Measurements from ENCODE around the gene REL. TPM values are rescaled to one million over a fixed set of nuclear protein-coding genes. Genes with fewer than 3 reads are reported as not detected.
"Not testable (repeated sequence)": the region's sequence is repeated elsewhere in the genome, so short reads cannot be mapped to it uniquely, and the experiment has no call there.

REL gene
- total RNA-seq, 2 experiments from 2014 or later, result 40.3 to 40.5 TPM

GRCh38 chr2:60890393-60890707 is 9.0 kb downstream of the REL start:
- H3K9me3 Mint-ChIP-seq, result no peaks in the 10 kb centered on the region
- H3K27ac Mint-ChIP-seq, result no peak overlapping the region
- no peaks in the 10 kb centered on the region for H3K27me3 Mint-ChIP-seq (ENCODE audit: low read depth)
- H3K36me3 Mint-ChIP-seq (ENCODE audit: low read depth), result peaks cover 42% of the 10 kb centered on the region
- DNase-seq, result no peak
- no peak overlapping the region for H3K4me3 Mint-ChIP-seq
- CTCF ChIA-PET, result interaction anchor here (0.6 to 1.3 kb wide), 3 partner anchors 71 to 108 kb away, joined by 3 to 4 read pairs (median 3); no protein-coding TSS in a partner anchor
- H3K4me1 Mint-ChIP-seq (ENCODE audit: low read depth), result peaks cover 65% of the 10 kb centered on the region
- intact Hi-C loops (cut with micrococcal nuclease), result no loop called here

GRCh38 chr2:60891180-60891579 is 9.8 kb downstream of the REL start:
- DNase-seq, result peak; percentile 52
- Mint-ChIP-seq H3K4me1 (ENCODE audit: low read depth) (peaks cover 59% of the 10 kb centered on the region), H3K27ac (peak overlapping the region; percentile 70), H3K4me3 (no peak overlapping the region), H3K36me3 (ENCODE audit: low read depth) (peaks cover 41% of the 10 kb centered on the region), H3K27me3 (ENCODE audit: low read depth) (no peaks in the 10 kb centered on the region), H3K9me3 (no peaks in the 10 kb centered on the region)
- intact Hi-C loops (cut with micrococcal nuclease), result loop anchor here (1.0 kb wide), 3 partner anchors 8 to 19 kb away; partner anchors contain the start of gene REL
- CTCF ChIA-PET, result interaction anchor here (0.7 to 1.3 kb wide), 3 partner anchors 11 to 108 kb away, joined by 3 to 4 read pairs (median 3); no protein-coding TSS in a partner anchor

DNA sequence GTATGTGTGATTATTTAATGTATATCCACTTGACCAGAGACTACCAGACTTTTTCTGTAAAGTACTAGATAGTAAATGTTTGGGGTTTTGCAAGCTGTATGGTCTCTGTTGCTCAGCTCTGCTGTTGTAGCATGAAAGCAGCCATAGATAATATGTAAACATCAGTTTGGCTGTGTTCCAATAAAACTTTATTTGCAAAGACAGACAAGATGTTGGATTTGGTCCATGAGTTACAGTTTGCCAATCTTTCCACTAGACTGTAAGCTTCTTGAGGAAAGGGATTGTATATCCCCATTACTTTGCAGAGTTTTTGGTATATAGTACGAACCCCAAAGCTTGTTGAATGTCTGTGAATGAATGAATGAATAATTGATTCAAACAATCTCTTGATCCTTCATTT is 17.2 kb downstream of the REL start:
- peaks cover 54% of the 10 kb centered on the region for H3K4me1 Mint-ChIP-seq (ENCODE audit: low read depth)
- H3K27me3 Mint-ChIP-seq (ENCODE audit: low read depth), result no peaks in the 10 kb centered on the region
- peaks cover 60% of the 10 kb centered on the region for H3K36me3 Mint-ChIP-seq (ENCODE audit: low read depth)
- intact Hi-C loops (cut with micrococcal nuclease), result no loop called here
- CTCF ChIA-PET, result interaction anchor here (1.3 to 1.4 kb wide), 2 partner anchors 16 to 92 kb away, joined by 4 to 7 read pairs; no protein-coding TSS in a partner anchor
- H3K9me3 Mint-ChIP-seq, result no peaks in the 10 kb centered on the region
- H3K27ac Mint-ChIP-seq, result peak overlapping the region; percentile 46
- DNase-seq, result no peak
- H3K4me3 Mint-ChIP-seq, result no peak overlapping the region

GRCh38 chr2:60899230-60899891 is 18.0 kb downstream of the REL start:
- H3K27me3 Mint-ChIP-seq (ENCODE audit: low read depth), result no peaks in the 10 kb centered on the region
- peak; percentile 77 for DNase-seq
- H3K27ac Mint-ChIP-seq, result peak overlapping the region; percentile 90
- CTCF ChIA-PET, result interaction anchor here (0.6 to 1.4 kb wide), 4 partner anchors 17 to 192 kb away, joined by 3 to 7 read pairs (median 4); no protein-coding TSS in a partner anchor
- intact Hi-C loops (cut with micrococcal nuclease), result loop anchor here (1.0 kb wide), 7 partner anchors 8 to 92 kb away; no protein-coding TSS in a partner anchor
- H3K9me3 Mint-ChIP-seq, result no peaks in the 10 kb centered on the region
- H3K36me3 Mint-ChIP-seq (ENCODE audit: low read depth), result peaks cover 58% of the 10 kb centered on the region
- peaks cover 51% of the 10 kb centered on the region for H3K4me1 Mint-ChIP-seq (ENCODE audit: low read depth)
- H3K4me3 Mint-ChIP-seq, result peak overlapping the region; percentile 24

DNA sequence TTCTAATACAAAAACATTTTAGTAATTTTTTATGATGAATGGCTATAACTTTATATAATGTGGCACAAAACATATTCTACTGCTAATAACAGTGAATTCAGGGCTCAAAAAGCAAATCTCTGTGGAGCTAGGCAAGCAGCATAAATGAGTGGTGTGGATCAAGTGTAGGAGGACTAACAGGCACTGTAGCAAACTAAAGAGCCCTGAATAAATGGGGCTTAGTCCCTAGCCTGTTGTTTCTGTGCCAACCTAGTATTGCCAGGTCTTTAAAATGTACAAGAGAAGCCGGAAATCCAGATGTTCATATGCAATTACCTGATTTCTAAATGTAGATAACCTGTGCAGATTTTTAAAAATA is 18.5 kb downstream of the REL start:
- H3K27me3 Mint-ChIP-seq (ENCODE audit: low read depth), result no peaks in the 10 kb centered on the region
- peaks cover 53% of the 10 kb centered on the region for H3K4me1 Mint-ChIP-seq (ENCODE audit: low read depth)
- H3K27ac Mint-ChIP-seq, result peak overlapping the region; percentile 90
- CTCF ChIA-PET, result interaction anchor here (0.6 to 1.4 kb wide), 4 partner anchors 17 to 192 kb away, joined by 3 to 7 read pairs (median 4); no protein-coding TSS in a partner anchor
- H3K4me3 Mint-ChIP-seq, result peak overlapping the region; percentile 3
- H3K9me3 Mint-ChIP-seq, result no peaks in the 10 kb centered on the region
- intact Hi-C loops (cut with micrococcal nuclease), result loop anchor here (1.0 kb wide), 7 partner anchors 9 to 93 kb away; no protein-coding TSS in a partner anchor
- DNase-seq, result no peak
- H3K36me3 Mint-ChIP-seq (ENCODE audit: low read depth), result peaks cover 58% of the 10 kb centered on the region

DNA sequence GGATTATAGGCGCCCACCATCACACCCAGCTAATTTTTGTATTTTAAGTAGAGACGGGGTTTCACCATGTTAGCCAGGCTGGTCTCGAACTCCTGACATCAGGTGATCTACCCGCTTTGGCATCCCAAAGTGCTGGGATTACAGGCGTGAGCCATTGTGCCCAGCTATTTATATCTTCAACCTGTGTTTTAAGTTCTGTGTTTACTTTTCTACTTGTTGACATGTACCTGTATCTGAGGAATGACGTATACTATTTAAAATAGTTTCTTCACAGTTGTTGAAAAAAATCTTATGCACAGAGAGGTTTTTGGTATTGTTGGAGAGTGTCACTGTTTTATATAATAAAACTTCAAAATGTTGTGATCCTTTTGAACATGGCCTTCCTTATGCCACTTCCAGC is 19.9 kb downstream of the REL start:
- intact Hi-C loops (cut with micrococcal nuclease); DNase-seq; H3K4me3 Mint-ChIP-seq; H3K27me3 Mint-ChIP-seq (ENCODE audit: low read depth); H3K9me3 Mint-ChIP-seq: not testable (repeated sequence)
- H3K27ac Mint-ChIP-seq, result peak overlapping the region; percentile 36
- H3K36me3 Mint-ChIP-seq (ENCODE audit: low read depth), result peaks cover 62% of the 10 kb centered on the region
- CTCF ChIA-PET, result interaction anchor here (0.7 to 1.4 kb wide), 2 partner anchors 85 to 97 kb away, joined by 3 read pairs; no protein-coding TSS in a partner anchor
- H3K4me1 Mint-ChIP-seq (ENCODE audit: low read depth), result peaks cover 67% of the 10 kb centered on the region

GRCh38 chr2:60905867-60906266 is 24.5 kb downstream of the REL start:
- CTCF ChIA-PET; H3K4me3 Mint-ChIP-seq; intact Hi-C loops (cut with micrococcal nuclease); H3K9me3 Mint-ChIP-seq; H3K27me3 Mint-ChIP-seq (ENCODE audit: low read depth): not testable (repeated sequence)
- Mint-ChIP-seq H3K36me3 (ENCODE audit: low read depth) (peaks cover 43% of the 10 kb centered on the region), H3K4me1 (ENCODE audit: low read depth) (peaks cover 31% of the 10 kb centered on the region), H3K27ac (peak overlapping the region; percentile 82)
- DNase-seq, result peak; percentile 22

GRCh38 chr2:60906395-60906794 is 25.0 kb downstream of the REL start:
- H3K36me3 Mint-ChIP-seq (ENCODE audit: low read depth), result peaks cover 41% of the 10 kb centered on the region
- CTCF ChIA-PET, result no interaction called here
- H3K4me1 Mint-ChIP-seq (ENCODE audit: low read depth), result peaks cover 28% of the 10 kb centered on the region
- no peaks in the 10 kb centered on the region for H3K27me3 Mint-ChIP-seq (ENCODE audit: low read depth)
- H3K9me3 Mint-ChIP-seq, result no peaks in the 10 kb centered on the region
- intact Hi-C loops (cut with micrococcal nuclease), result no loop called here
- no peak overlapping the region for H3K4me3 Mint-ChIP-seq
- DNase-seq, result no peak
- H3K27ac Mint-ChIP-seq, result peak overlapping the region; percentile 82

- H3K9me3 Mint-ChIP-seq, result no peaks in the 10 kb centered on the region
- H3K4me3 Mint-ChIP-seq, result no peak overlapping the region
- H3K36me3 Mint-ChIP-seq (ENCODE audit: low read depth), result peaks cover 41% of the 10 kb centered on the region
- no peak overlapping the region for H3K27ac Mint-ChIP-seq
- peaks cover 28% of the 10 kb centered on the region for H3K4me1 Mint-ChIP-seq (ENCODE audit: low read depth)
- H3K27me3 Mint-ChIP-seq (ENCODE audit: low read depth), result no peaks in the 10 kb centered on the region
- CTCF ChIA-PET, result interaction anchor here (0.9 kb wide), 1 partner anchor 91 kb away, joined by 3 read pairs; no protein-coding TSS in a partner anchor
- no peak for DNase-seq
- intact Hi-C loops (cut with micrococcal nuclease), result no loop called here
Measured at GRCh38 chr2:60907329-60907728, 26.0 kb downstream of the REL start.

GRCh38 chr2:60925994-60926740 is 44.8 kb downstream of the REL start:
- no peak overlapping the region for H3K4me3 Mint-ChIP-seq
- CTCF ChIA-PET, result interaction anchor here (1.4 to 1.6 kb wide), 2 partner anchors 15 to 121 kb away, joined by 3 to 4 read pairs; no protein-coding TSS in a partner anchor
- intact Hi-C loops (cut with micrococcal nuclease), result no loop called here
- H3K36me3 Mint-ChIP-seq (ENCODE audit: low read depth), result peaks cover 52% of the 10 kb centered on the region
- H3K27ac Mint-ChIP-seq, result no peak overlapping the region
- no peaks in the 10 kb centered on the region for H3K27me3 Mint-ChIP-seq (ENCODE audit: low read depth)
- peaks cover 6% of the 10 kb centered on the region for H3K9me3 Mint-ChIP-seq
- H3K4me1 Mint-ChIP-seq (ENCODE audit: low read depth), result peaks cover 9% of the 10 kb centered on the region
- DNase-seq, result no peak

DNA sequence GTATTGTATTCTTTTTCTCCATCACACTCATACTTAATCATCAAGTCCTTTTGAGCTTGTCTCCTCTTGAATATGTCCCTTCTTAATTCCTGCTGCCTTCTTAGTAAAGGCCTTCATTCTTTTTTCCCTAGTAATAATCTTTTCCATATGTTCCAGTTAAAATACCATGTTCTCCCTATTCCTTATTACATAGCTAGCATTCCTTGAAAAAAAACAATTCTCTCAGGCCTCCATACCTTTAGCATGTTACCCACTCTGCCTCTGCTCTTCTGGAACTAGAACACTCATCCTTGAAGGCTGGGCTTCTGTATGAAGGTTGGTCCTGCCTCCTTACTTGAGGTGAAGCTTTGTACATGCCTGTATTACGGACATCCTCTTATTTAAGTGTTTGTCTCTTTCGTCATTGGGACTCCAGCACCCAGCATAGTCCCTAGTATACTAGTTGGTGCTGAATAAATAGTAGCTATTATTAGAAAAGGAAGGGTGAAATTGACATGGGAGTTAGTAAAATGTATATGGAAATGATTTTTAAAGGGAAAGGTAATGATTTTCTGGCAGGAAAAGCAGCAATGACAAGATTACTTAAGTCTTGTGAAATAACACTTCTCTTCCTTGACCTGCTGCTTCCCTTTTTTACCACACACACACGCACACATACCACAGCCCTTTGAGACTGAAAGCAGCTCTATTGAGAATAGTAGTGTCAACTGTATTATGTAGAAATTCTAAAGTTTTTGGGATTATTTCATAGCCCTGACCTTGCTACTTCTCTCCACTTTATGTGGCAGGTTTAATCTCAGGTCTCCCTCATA is 45.6 kb downstream of the REL start:
- CTCF ChIA-PET, result interaction anchor here (1.4 to 1.6 kb wide), 2 partner anchors 16 to 122 kb away, joined by 3 to 4 read pairs; no protein-coding TSS in a partner anchor
- Mint-ChIP-seq H3K27ac (no peak overlapping the region), H3K36me3 (ENCODE audit: low read depth) (peaks cover 53% of the 10 kb centered on the region), H3K9me3 (peaks cover 6% of the 10 kb centered on the region), H3K27me3 (ENCODE audit: low read depth) (no peaks in the 10 kb centered on the region), H3K4me1 (ENCODE audit: low read depth) (peaks cover 9% of the 10 kb centered on the region), H3K4me3 (no peak overlapping the region)
- DNase-seq, result no peak
- intact Hi-C loops (cut with micrococcal nuclease), result no loop called here

DNA sequence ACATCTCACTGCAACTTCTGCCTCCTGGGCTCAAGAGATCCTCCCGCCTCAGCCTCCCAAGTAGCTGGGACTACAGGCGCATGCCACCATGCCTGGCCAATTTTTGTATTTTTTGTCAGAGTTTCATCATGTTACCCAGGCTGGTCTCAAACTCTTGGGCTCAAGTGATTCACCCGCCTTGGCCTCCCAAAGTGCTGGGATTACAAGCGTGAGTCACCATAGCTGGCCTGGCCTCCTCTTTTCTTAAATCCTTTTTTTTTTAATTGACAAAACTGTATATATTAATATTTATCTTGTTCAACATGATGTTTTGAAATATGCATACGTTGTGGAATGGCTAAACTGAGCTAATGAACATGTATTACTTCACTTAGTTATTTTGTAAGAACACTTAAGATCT is 50.7 kb downstream of the REL start:
- CTCF ChIA-PET, result interaction anchor here (0.6 to 1.9 kb wide), 2 partner anchors 66 to 76 kb away, joined by 4 to 5 read pairs; no protein-coding TSS in a partner anchor
- DNase-seq; H3K27ac Mint-ChIP-seq; intact Hi-C loops (cut with micrococcal nuclease); H3K4me1 Mint-ChIP-seq (ENCODE audit: low read depth); H3K4me3 Mint-ChIP-seq; H3K27me3 Mint-ChIP-seq (ENCODE audit: low read depth); H3K9me3 Mint-ChIP-seq: not testable (repeated sequence)
- H3K36me3 Mint-ChIP-seq (ENCODE audit: low read depth), result peaks cover 45% of the 10 kb centered on the region
